GM21529 (cell line): ENCODE results near the gene R3HDM4.
"Not testable (repeated sequence)": the region's sequence is repeated elsewhere in the genome, so short reads cannot be mapped to it uniquely, and the experiment has no call there.

ENCODE experiments used
- ATAC-seq: cut with Tn5 transposase; IDR thresholded peaks from one replicate; pipeline ENCODE4 v1.9.1; 2021; ENCODE audit not compliant: unreplicated experiment

The R3HDM4 gene

DNA sequence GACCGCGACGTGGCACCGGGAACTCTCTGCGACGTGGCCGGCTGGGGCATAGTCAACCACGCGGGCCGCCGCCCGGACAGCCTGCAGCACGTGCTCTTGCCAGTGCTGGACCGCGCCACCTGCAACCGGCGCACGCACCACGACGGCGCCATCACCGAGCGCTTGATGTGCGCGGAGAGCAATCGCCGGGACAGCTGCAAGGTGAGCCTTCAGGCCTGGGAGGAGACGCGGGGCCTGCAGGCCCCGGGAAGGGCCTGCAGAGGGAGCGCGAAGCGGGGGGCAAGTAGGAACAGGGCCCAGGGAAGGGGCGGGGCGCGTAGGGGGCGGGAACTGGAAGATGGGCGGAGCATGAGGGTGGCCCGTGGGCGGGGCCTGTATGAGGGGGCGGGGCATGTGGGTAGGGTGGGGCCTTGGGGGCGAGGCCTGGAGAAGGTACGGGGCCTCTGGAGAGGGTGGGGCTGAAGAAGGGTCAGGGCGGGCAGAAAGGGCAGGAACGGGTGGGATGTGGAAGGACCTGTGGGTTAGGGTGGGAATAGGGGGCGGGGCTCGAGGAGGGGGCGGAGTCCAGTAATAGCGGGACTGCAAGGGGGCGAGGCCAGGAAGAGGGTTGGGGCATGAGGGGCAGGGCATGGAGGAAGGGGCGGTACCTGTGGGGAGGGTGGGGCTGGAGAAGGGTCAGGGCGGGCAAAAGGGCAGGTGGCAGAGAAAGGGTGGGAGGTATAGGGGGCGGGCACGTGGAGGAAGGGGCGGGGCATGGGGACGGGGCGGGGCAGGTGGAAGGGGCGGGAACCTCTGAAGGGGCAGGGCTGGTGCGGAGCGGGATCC is 51.1 kb downstream of the R3HDM4 start:
- no peak for ATAC-seq

DNA sequence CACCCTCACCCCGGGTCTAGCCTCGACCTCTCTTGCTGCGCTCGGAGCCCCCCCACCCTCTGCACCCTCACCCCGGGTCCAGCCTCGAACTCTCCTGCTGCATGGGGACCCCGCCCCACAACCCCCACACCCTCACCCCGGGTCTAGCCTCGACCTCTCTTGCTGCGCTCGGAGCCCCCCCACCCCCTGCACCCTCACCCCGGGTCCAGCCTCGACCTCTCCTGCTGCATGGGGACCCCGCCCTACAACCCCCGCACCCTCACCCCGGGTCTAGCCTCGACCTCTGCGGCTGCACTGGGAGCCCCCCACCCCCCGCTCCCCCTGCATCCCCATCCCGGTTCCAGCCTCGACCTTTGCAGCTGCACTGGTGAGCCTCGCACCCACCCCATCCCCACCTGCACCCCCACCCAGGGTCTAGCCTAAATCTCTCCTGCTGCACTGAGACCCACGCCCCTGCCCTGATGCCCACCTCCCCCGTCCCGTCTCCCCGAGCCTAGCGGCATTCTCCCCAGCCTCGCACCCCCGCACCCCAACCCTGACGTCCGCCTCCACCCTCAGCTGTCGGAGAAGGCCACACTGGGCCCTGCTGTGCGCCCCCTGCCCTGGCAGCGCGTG is 51.8 kb downstream of the R3HDM4 start:
- no peak for ATAC-seq

DNA sequence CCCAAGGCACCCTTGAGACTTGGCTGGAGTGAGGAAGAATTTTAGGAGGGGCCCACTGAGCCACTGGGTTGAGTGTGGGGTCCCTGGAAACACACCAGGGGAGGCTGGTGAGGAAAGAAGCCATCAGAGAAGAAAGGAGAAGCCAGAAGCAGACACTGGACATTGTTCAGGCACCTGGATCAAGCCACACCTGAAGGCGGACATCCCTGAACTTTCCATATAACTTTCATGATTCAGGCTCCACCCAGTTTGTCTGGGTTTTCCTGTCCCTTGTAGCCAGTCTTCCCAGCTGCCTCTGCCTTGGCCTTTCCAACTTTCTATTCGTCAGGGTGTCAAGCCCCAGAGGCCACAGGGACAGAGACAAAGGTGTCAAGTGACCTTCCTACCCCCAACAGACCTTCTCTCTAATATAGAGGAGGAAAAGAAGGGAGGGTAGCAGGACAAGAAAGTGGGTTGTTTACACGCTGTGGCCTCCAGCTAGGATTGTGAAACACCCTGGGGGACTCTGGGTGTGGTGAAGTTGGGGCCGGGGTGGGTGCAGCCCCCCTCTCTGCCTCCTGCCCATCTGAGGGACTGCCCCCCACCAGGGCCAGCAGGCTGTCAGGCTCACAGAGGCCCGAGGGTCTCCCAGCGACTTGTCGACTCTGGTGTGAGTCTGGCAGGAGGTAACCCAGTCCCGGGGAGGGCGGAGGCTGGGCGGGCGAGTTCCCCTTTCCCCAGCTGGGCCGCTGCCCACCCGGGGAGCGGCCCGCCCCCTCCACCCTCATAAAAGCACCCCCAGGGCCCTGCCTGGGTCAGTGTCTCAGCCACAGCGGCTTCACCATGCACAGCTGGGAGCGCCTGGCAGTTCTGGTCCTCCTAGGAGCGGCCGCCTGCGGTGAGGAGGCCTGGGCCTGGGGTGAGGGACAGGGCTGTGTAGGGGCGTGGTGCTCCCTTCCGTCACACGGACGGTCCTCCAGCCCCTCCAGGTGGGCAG is 53.9 kb downstream of the R3HDM4 start, which contains the start of gene CFD:
TSS of gene CFD (plus strand) at position 797 of the 976 bp plus-strand sequence. CDS start at position 823, 26 bp downstream.
- no peak for ATAC-seq

DNA sequence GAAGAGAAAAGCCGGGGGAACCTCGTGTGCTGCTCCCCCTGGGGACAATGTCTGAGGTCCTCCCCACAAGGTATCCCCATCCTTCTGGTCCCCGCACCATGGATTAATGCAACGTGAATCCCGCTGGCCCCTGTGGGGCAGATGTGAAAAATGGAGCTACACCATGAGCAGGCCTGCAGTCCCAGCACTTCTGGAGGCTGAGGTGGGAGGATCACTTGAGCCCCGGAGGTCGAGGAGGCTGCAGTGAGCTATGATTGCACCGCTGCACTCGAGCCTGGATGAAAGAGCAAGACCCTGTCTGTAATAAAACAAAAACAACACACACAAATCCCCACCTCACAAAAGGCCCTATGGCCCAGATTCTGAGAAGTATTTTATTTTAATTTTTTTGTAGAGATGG is 54.7 kb downstream of the R3HDM4 start:
- no peak for ATAC-seq

DNA sequence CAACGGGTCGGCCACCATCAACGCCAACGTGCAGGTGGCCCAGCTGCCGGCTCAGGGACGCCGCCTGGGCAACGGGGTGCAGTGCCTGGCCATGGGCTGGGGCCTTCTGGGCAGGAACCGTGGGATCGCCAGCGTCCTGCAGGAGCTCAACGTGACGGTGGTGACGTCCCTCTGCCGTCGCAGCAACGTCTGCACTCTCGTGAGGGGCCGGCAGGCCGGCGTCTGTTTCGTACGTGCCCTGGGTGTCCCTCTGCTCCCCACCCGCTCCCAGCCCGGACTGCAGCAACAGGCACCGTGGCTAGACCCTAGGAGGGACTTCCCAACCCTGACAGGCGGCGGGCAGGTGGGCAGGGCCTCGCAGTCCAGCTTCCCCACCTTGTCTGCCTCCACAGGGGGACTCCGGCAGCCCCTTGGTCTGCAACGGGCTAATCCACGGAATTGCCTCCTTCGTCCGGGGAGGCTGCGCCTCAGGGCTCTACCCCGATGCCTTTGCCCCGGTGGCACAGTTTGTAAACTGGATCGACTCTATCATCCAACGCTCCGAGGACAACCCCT is 57.4 kb downstream of the R3HDM4 start:
- no peak for ATAC-seq

DNA sequence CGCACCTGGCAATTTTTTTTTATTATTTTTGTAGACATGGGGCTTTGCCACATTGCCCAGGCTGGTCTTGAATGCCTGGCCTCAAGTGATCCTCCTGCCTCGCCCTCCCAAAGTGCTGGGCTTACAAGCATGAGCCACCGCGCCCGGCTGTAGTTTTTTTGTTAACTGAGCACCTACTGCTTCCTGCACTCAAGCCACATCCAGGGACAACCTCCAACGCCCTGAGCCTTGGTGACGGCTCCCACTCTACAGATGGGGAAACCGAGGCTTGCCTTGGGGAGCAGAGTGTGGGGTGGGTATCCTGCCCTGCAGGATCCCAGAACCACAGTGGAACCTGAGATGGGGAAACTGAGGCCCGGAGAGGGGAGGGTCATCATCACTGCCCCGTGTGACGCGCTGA is 57.9 kb downstream of the R3HDM4 start:
- ATAC-seq = no peak

DNA sequence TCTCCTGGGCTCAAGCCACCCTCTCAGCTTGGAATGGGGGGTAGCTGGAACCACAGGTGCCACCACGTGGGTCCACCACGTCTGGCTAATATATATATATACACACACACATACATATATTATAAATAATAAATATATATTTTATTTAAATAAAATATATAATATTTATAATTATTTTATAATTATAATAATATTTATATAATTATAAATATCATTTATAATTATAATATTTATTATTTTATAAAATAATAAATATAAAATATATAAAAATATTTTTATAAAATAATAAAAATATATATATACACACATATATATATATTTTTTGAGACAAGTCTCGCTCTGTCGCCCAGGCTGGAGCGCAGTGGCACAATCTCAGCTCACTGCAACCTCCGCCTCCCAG is 58.5 kb downstream of the R3HDM4 start:
- ATAC-seq = no peak

DNA sequence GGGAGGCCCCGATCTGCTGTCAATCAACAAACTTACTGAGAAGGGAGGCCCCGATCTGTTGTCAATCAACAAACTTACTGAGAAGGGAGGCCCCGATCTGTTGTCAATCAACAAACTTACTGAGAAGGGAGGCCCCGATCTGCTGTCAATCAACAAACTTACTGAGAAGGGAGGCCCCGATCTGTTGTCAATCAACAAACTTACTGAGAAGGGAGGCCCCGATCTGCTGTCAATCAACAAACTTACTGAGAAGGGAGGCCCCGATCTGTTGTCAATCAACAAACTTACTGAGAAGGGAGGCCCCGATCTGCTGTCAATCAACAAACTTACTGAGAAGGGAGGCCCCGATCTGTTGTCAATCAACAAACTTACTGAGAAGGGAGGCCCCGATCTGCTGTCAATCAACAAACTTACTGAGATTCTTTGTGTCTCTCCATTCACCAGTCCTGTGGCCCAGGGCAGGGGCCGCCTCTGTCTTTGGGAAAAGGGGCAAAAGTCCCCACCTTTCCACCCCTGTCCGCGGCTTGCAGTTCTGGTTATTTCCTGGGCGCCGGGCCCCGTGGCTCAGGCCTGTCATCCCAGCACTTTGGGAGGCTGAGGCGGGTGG is 59.3 kb downstream of the R3HDM4 start:
- not testable (repeated sequence) for ATAC-seq

DNA sequence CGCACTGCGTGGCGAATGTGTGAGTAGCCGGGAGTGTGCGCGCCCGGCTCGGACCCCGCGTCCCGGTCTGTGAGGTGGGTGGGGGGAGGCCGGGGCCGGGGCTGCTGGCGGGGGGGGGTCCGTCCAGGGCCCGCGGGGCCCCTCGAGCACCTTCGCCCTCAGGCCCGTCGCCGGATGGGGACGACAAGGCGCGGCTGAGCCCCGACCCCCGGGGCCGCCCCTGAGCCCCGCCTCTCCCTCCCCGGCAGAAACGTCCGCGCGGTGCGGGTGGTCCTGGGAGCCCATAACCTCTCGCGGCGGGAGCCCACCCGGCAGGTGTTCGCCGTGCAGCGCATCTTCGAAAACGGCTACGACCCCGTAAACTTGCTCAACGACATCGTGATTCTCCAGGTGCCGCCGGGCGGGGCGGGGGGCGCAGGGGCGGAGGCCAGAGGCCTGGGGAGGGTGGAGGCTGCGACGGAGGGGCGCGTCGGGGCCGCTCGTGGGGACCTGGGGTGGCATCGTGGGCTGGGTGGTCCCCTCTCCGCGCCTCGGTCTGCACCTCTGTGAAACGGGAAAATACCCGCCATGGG is 59.9 kb downstream of the R3HDM4 start:
- ATAC-seq = no peak

DNA sequence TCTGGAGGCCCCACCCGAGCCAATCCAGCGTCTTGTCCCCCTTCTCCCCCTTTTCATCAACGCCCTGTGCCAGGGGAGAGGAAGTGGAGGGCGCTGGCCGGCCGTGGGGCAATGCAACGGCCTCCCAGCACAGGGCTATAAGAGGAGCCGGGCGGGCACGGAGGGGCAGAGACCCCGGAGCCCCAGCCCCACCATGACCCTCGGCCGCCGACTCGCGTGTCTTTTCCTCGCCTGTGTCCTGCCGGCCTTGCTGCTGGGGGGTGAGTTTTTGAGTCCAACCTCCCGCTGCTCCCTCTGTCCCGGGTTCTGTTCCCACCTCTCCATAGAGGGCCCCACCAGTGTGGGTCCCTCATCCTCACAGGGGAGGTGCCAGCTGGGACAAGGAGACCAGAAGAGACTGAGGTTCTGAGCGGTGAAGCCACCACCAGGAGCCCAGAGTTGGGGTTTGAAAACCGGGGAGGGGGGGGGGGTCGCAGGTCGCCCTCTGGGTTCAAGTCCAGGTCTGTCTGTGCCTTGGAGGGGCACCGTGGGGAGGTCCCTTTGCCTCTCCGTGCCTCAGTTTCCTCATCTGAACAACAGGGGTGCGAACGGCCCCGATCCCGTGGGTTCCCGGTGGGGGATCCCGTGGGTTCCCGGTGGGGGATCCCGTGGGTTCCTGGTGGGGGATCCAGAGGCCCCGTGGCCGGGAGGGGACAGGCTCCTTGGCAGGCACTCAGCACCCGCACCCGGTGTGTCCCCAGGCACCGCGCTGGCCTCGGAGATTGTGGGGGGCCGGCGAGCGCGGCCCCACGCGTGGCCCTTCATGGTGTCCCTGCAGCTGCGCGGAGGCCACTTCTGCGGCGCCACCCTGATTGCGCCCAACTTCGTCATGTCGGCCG is 60.6 kb downstream of the R3HDM4 start, which contains the start of gene ELANE:
TSS of gene ELANE (plus strand) at position 168 of the 878 bp plus-strand sequence. CDS start at position 194, 26 bp downstream.
- no peak for ATAC-seq

DNA sequence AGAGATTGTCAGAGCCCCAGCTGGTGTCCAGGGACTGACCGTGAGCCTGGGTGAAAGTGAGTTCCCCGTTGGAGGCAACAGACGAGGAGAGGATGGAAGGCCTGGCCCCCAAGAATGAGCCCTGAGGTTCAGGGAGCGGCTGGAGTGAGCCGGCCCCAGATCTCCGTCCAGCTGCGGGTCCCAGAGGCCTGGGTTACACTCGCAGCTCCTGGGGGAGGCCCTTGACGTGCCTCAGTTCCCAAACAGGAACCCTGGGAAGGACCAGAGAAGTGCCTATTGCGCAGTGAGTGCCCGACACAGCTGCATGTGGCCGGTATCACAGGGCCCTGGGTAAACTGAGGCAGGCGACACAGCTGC is 62.1 kb downstream of the R3HDM4 start:
- no peak for ATAC-seq

DNA sequence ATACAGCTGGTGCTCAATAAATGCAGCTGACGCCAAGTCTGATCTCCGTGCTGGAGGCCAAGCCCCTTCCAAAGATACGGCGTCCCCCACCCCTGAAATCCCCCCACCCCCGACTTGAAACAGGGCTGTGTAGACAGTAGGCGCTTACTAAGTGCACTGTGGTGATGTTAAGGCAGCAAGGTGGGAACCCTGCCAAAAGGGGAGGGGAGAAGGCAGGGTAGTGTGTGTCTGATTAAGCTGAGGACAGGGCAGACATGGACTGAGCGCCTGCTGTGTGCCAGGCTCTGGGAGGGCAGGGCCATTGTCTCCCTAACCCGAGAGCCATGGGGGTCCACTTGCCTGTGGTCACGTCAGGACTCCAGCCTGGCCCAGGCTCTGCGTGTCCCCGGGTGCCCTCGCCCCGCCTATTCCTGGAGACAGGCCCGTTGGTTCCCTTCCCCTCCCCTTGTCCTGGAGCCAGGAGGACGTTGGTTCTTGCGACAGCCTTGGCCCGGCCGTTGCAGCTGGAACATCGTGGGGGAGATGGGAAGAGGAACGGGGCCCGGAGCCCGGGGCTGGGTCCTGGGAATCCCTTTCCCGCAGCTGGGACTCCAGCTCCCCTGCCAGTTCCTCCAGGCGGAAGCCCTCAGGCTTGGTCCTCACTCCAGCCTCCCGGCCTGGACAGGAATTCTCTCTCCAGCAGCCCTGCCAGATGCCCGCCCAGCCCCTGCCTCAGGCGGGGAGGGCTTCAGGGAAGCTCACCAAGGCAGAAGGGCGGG is 62.6 kb downstream of the R3HDM4 start:
- ATAC-seq = no peak

DNA sequence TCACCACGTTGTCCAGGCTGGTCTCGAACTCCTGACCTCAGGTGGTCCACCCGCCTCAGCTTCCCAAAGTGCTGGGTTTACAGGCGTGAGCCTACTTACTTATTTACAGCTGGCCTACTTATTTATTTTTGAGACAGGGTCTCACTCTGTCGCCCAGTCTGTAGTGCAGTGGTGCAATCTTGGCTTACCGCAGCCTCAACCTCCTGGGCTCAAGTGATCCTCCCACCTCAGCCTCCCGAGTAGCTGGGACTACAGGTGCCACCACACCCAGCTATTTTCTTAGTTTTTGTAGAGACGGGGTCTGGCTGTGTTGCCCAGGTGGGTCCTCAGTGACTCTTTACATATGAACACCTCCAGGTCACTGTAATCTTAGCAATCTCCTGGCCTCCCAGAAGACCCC is 63.8 kb downstream of the R3HDM4 start:
- not testable (repeated sequence) for ATAC-seq

DNA sequence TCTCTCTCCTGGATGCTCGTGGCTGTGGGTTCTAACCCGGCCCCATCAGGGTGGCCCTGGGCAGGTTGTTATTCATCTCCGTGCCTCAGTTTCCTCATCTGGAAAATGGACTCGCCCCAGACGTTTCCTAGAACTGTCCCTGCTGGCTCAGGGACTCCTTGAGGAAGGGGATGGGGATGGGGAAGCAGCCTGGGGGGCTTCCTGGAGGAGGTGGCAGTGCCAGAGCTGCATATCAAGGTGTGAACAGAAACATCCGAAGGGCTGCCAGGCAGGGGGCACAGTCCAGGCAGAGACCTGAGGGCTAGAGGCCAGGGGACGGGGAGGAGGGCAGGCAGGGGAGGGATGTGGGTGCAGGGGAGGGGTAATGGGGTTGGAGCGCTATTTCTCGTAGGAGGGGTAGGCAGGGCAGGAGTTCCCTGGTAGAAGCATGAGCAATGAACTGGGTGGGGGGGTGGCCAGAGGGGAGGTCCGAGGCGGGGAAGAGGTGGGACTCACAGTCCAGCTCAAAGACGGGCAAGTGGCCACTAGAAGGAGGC is 64.6 kb downstream of the R3HDM4 start:
- ATAC-seq = no peak
